Lung (tissue), 12 donors: ENCODE results near the gene PSG1. TPM values are rescaled to one million over a fixed set of nuclear protein-coding genes. Genes with fewer than 3 reads are reported as not detected.
"Not testable (repeated sequence)": the region's sequence is repeated elsewhere in the genome, so short reads cannot be mapped to it uniquely, and the experiment has no call there.

Experiments used
- ATAC-seq: fragments of 200-7000 bp; cut with Tn5 transposase; one replicate; pipeline ENCODE4 v1.9.1; 2020; ENCODE audit warnings: moderate number of reproducible peaks; ENCODE audit not compliant: insufficient read depth, low FRiP score
- DNase-seq, 3 donors: peaks; one replicate each; pipeline ENCODE4 v3.0.0-alpha.2; 2013 to 2017
- H3K27ac ChIP-seq, 2 donors: one replicate each; pipeline ENCODE4 v1.5.1; 2013; ENCODE audit warnings: mild to moderate bottlenecking in 2 of 2, moderate library complexity in 2 of 2, control low read depth in 1 of 2, inconsistent platforms in 1 of 2, low read depth in 1 of 2, low read length in 1 of 2
- H3K27me3 ChIP-seq, 3 donors: one replicate each; pipeline ENCODE4 v1.5.1; 2013; ENCODE audit warnings: low read length in 2 of 3; ENCODE audit not compliant: control insufficient read depth in 3 of 3, insufficient read depth in 3 of 3
- H3K36me3 ChIP-seq, 4 donors: one replicate each; pipeline ENCODE4 v1.5.1; 2013; ENCODE audit warnings: low read length in 4 of 4, mild to moderate bottlenecking in 1 of 4, moderate library complexity in 1 of 4; ENCODE audit not compliant: control insufficient read depth in 4 of 4, insufficient read depth in 4 of 4
- H3K4me1 ChIP-seq, 5 donors: one replicate each; pipeline ENCODE4 v1.5.1; 2013; ENCODE audit warnings: low read length in 5 of 5, mild to moderate bottlenecking in 2 of 5, moderate library complexity in 1 of 5; ENCODE audit not compliant: control insufficient read depth in 5 of 5, insufficient read depth in 5 of 5
- H3K4me3 ChIP-seq: one replicate; pipeline ENCODE4 v1.5.1; 2013; ENCODE audit warnings: mild to moderate bottlenecking, control low read depth, moderate library complexity
- H3K9ac ChIP-seq, 2 donors: one replicate each; pipeline ENCODE4 v1.5.1; 2013; ENCODE audit warnings: low read length in 2 of 2, control low read depth in 1 of 2; ENCODE audit not compliant: insufficient read depth in 1 of 2
- H3K9me3 ChIP-seq, 4 donors: one replicate each; pipeline ENCODE4 v1.5.1; 2013; ENCODE audit warnings: low read length in 3 of 4, mild to moderate bottlenecking in 1 of 4, moderate library complexity in 1 of 4; ENCODE audit not compliant: control insufficient read depth in 4 of 4, insufficient read depth in 3 of 4
- WGBS, 2 donors: extraction: QIAGEN DNeasy Blood & Tissue Kit; methylation state at CpG; one replicate each; pipeline ENCODE4 v1.1.7; 2013; 5-methylcytosine and 5-hydroxymethylcytosine counted together
- polyA plus RNA-seq, 2 donors: library from polyadenylated mRNA; stranded (reverse); fragments of 200-250 nt; gene quantifications; one replicate each; pipeline ENCODE4 v1.2.1, GENCODE V29; 2013
- total RNA-seq, 2 donors: library from RNA; depleted of rRNA in 1 of 2; stranded (reverse); fragments of >200 nt in 1 of 2; gene quantifications; one replicate each; pipeline ENCODE4 v1.2.1, GENCODE V29; 2014 to 2021
- TF ChIP-seq, protein P1 (sequence below): IDR thresholded peaks from 2 replicates; pipeline ENCODE4 v1.5.1; 2012; ENCODE audit warnings: mild to moderate bottlenecking; ENCODE audit errors: control extremely low read depth, extremely low read depth
- donor health status: control.
- donor health status: control.
- donor health status: Bipolar disorder and iron deficiency.
- donor health status: healthy.
- donor health status: DM: yes; HTN: yes; CAD: no.

The PSG1 gene
- total and polyA plus RNA-seq, 4 donors: not detected

DNA sequence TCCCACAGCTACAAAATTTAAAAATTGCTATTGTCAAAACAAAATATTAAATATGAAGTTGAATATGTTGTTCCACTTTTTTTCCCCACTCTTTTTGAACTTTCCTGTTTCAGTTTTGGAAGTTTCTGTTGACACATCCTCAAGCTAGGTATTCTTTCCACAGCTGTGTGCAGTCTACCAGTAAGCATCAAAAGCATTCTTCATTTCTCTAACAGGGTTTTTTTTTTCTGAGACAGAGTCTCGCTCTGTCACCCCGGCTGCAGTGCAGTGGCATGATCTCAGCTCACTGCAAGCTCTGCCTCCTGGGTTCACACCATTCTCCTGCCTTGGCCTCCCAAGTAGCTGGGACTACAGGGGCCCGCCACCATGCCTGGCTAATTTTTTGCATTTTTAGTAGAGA, 5.4 kb downstream of the PSG1 start:
- H3K36me3 ChIP-seq, H3K27me3 ChIP-seq, DNase-seq, H3K9me3 ChIP-seq, H3K4me3 ChIP-seq, H3K4me1 ChIP-seq, ATAC-seq, H3K9ac ChIP-seq, H3K27ac ChIP-seq: not testable (repeated sequence)
- WGBS, 2 donors: 85 to 94% methylated on average over 3 of the region's 3 CpGs

DNA sequence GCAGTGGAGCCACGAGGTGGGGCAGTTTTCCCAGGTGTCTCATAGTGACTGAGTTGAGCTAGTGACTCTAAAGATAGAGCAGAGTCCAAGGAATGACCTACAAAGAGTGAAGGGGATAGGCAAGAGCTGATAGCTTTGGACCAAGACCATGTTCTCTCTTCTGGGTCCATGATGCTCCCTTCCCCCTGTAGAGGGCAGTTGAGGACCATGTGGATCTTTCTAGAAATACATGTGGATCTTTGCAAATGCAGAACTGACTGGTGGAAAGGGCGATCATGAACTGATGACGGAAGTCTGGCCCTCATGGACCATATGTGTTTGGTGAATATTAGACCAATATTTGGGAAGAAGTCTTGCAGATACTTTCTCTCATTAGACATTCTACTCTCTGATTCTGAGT, 6.9 kb downstream of the PSG1 start:
- no peaks in the 10 kb centered on the region for H3K27me3 ChIP-seq
- no peak overlapping the region for H3K27ac ChIP-seq
- WGBS, 2 donors: 61 to 66% methylated on average over 3 of the region's 3 CpGs
- DNase-seq (no peak), ATAC-seq (no peak)
- TF ChIP-seq, protein P1, sequence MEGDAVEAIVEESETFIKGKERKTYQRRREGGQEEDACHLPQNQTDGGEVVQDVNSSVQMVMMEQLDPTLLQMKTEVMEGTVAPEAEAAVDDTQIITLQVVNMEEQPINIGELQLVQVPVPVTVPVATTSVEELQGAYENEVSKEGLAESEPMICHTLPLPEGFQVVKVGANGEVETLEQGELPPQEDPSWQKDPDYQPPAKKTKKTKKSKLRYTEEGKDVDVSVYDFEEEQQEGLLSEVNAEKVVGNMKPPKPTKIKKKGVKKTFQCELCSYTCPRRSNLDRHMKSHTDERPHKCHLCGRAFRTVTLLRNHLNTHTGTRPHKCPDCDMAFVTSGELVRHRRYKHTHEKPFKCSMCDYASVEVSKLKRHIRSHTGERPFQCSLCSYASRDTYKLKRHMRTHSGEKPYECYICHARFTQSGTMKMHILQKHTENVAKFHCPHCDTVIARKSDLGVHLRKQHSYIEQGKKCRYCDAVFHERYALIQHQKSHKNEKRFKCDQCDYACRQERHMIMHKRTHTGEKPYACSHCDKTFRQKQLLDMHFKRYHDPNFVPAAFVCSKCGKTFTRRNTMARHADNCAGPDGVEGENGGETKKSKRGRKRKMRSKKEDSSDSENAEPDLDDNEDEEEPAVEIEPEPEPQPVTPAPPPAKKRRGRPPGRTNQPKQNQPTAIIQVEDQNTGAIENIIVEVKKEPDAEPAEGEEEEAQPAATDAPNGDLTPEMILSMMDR: no peak
- H3K4me3 ChIP-seq: no peak overlapping the region
- H3K9me3 ChIP-seq: peaks cover 0 to 2% (median 0%) of the 10 kb centered on the region in 4 donors
- no peaks in the 10 kb centered on the region for H3K4me1 ChIP-seq
- no peak overlapping the region for H3K9ac ChIP-seq
- no peaks in the 10 kb centered on the region for H3K36me3 ChIP-seq

DNA sequence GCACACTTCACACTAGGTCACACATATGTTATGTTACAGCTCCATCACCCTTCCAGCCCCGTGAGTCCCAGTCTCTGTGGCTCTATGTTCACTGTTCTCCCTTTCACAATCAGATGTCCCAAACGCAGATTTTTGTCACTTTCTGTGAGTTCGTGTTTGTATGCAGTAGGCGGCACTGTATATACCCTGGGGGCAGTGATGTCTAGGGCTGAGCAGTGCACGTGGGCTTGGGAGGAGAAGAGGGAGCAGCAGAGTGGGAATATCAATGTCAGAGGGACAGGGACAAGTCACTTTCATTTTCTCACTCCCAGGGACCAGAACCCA, 22.0 kb downstream of the PSG1 start:
- H3K9me3 ChIP-seq: no peaks in the 10 kb centered on the region
- no peak overlapping the region for H3K9ac ChIP-seq
- WGBS, 2 donors: 73% methylated on average over 5 of the region's 5 CpGs
- ATAC-seq: no peak
- H3K36me3 ChIP-seq: no peaks in the 10 kb centered on the region
- no peak overlapping the region for H3K4me3 ChIP-seq
- H3K4me1 ChIP-seq: no peaks in the 10 kb centered on the region
- TF ChIP-seq, protein P1: no peak
- no peaks in the 10 kb centered on the region for H3K27me3 ChIP-seq
- no peak overlapping the region for H3K27ac ChIP-seq
- no peak for DNase-seq

DNA sequence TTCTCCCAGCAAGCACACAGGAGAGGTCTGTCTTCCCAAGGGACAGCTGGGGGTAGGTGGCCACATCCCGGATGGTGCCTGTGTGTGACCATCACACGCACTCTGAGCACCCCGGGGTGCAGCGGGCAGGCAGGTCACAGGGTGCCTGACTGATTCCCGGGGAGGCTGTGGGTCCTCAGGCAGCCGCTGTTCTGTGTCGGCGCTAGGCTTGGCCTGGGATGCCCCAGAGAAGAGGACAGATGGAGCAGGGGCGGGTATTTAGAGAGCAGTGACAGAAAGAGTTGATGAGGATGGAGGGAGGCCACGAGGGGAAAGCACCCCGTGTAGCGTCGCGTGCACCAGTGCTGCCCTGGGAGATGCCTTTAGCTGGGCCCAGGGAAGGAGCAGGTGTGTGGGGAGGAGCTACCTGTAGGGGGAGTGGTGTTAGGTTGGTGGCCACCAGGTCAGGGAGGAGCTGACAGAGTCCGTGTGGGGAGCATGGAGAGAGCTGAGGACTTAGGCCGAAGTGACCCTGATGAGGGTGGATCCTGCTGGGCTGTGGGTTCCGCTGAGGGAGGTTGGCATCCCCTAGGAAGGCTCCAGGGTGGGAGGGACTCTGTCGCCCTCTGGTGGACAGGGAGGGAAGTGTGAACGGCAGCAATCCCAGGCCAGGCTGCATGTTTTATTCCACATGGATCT, 22.5 kb downstream of the PSG1 start:
- H3K4me1 ChIP-seq, DNase-seq, H3K4me3 ChIP-seq, H3K27ac ChIP-seq, H3K9ac ChIP-seq, H3K36me3 ChIP-seq, H3K9me3 ChIP-seq, ATAC-seq, H3K27me3 ChIP-seq: not testable (repeated sequence)
- 82 to 83% methylated on average over 19 of the region's 19 CpGs for WGBS, 2 donors

DNA sequence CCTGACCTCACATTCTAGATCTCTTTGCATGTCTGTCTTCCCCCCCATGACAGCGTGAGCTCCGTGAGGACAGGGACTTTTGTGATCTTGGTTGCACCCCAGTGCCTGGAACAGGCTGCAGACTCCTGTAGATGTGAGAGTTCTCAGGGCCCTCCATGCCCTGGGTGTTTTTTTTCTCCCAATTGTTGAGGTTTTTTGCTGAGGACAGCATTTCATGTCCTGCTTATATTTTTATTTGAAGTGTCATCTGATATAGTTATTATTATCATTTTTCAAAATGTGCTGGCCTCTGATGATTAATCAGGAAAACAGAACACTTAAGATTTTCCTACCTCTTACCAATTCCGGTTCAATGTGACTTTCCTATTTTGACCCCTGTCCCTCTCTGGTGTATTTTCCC, 24.8 kb downstream of the PSG1 start:
- not testable (repeated sequence) for ATAC-seq, H3K4me1 ChIP-seq, H3K9me3 ChIP-seq, H3K27me3 ChIP-seq, H3K4me3 ChIP-seq, H3K27ac ChIP-seq, DNase-seq, H3K9ac ChIP-seq, H3K36me3 ChIP-seq
- 86 to 88% methylated on average over 1 of the region's 3 CpGs for WGBS, 2 donors

DNA sequence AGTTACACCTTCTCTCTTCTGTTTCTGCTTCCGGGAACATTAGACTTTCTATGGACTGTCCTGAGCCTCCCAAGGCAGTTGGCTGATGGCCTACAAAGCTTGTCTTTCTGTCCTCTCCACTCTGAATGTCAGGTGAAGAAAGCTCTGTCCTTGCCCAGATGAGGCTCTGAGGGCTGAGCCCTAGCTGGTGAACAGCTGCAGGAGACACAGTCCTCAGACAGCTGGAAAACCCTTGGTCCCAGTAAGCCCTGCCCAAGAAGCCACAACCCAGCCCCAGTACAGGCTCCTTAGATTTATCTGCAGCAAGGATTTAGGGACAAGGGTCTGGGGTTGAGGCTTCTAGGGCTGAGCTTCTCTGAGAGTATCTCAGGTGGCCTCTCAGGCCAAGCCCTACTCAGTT, 26.3 kb downstream of the PSG1 start:
- H3K9ac ChIP-seq, H3K36me3 ChIP-seq, H3K4me3 ChIP-seq, H3K9me3 ChIP-seq, H3K4me1 ChIP-seq, DNase-seq, H3K27ac ChIP-seq, H3K27me3 ChIP-seq, ATAC-seq: not testable (repeated sequence)
- WGBS, 2 donors: 95 to 96% methylated on average over 1 of the region's 1 CpG

DNA sequence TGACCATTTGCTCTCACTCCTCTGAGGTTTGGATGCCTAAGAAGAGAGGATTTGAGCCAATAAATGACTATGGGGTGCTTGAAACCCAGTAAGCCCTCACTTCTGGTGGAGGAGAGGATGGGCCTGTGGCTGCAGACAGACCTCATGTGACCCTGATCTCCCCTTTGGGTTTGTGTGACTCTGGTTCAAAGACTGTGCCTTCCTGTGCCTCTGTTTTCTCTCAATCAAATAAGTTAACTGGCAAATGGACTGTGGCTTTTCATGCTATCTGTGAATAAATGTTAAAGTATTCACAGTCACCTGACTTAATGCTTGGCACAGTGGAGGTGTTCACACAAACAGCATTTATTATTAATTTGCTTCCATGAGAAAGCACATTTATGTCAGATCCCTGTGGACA, 26.7 kb downstream of the PSG1 start:
- H3K4me1 ChIP-seq, H3K27me3 ChIP-seq, H3K36me3 ChIP-seq, DNase-seq, ATAC-seq, H3K9ac ChIP-seq, H3K4me3 ChIP-seq, H3K27ac ChIP-seq, H3K9me3 ChIP-seq: not testable (repeated sequence)
